ENCODE measurements around the gene COPG1.

GRCh38 chr3:129263161-129263910 lies 13.9 kb downstream of the COPG1 start:
- TF ChIP-seq EP300 (IDR thresholded peaks at IDR 0.05; ENCODE audit: borderline replicate concordance): no peak
- no peak for TF ChIP-seq CEBPB (IDR thresholded peaks at IDR 0.05)
- TF ChIP-seq RAD21 (IDR thresholded peaks at IDR 0.05; ENCODE audit: low read depth): no peak
- no peak for TF ChIP-seq YY1 (IDR thresholded peaks at IDR 0.05; ENCODE audit: low read depth)
- TF ChIP-seq CREB1 (IDR thresholded peaks at IDR 0.05; ENCODE audit: low read depth): no peak
- TF ChIP-seq TAF1 (IDR thresholded peaks at IDR 0.05; ENCODE audit: low read depth): no peak
- TF ChIP-seq REST (IDR thresholded peaks at IDR 0.05; ENCODE audit: low read depth): no peak
- TF ChIP-seq NFIC (IDR thresholded peaks at IDR 0.05): no peak
- TF ChIP-seq USF1 (IDR thresholded peaks at IDR 0.05): no peak
